GM19193 (cell line): ENCODE measurements around the gene HOXD9.

Source experiments
- POLR2A ChIP-seq: IDR thresholded peaks from 4 replicates; pipeline ENCODE4 v1.6.1; 2011; ENCODE audit not compliant: insufficient read depth, insufficient read length; ENCODE audit errors: extremely low read depth

HOXD9 gene

DNA sequence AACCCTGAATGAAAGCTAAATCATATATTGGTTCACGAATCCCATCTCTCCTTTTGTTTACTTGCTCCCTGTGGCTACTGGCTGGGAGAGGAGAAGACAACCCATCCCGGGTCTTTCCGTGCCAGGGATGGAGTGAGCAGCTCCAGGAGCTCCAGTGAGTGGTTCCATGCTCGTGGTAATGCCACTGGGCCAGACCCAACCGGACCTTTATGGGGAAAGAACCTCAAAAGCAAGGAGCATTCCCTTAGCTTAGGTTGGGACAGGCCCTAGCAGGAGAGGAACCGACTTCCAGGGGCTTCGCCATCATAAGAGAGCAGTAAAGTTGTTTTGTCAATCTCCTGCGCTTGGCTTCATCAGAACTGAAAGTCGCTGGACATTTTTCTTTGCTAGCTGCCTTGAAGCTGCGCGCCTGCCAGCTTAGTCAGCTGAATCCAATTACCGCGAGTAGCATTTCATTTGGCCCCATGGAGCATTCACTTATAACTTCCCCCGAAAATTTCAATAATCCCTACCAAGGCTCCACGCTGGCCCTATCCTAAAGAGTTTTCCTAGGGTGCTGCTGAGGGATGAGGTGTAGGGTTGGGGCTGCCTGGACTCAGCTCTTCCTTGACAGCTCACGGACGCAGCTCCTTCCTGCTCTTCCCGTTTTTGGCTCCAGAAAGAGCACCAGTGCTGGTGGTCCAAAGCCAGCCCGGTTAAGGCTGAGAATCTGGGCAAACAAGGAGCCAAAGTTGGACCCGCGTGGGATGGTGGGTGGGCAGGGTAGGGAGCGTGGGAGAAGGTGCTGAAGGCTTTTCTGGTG is 39.5 kb downstream of the HOXD9 start:
- no peak for TF ChIP-seq POLR2A

GRCh38 chr2:176162911-176163671 is 40.6 kb downstream of the HOXD9 start:
- no peak for TF ChIP-seq POLR2A

DNA sequence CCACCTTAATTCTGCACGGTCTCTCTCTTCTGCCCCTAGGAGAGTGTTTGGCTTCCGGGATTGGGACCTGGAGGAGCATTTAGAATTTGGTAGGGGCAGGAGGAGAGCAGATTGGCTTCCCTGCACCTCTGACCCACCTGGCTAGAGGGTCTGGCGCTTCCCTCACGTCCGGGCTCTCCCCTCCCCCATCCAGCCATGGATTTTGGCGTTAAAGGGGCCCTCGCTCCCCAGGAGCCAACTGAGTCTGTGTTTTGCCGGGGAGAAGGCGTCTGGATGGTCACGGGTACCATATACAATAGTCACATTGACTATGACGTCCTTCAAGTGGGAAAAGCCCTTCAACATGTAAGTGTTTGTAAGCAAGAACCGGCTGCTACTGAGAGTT is 41.1 kb downstream of the HOXD9 start:
- no peak for TF ChIP-seq POLR2A

GRCh38 chr2:176164201-176164600 is 41.7 kb downstream of the HOXD9 start:
- TF ChIP-seq POLR2A = no peak

- TF ChIP-seq POLR2A = no peak
Observed at GRCh38 chr2:176164611-176165369, 42.3 kb downstream of the HOXD9 start.

- no peak for TF ChIP-seq POLR2A
Observed at GRCh38 chr2:176165370-176166050, 43.0 kb downstream of the HOXD9 start.

DNA sequence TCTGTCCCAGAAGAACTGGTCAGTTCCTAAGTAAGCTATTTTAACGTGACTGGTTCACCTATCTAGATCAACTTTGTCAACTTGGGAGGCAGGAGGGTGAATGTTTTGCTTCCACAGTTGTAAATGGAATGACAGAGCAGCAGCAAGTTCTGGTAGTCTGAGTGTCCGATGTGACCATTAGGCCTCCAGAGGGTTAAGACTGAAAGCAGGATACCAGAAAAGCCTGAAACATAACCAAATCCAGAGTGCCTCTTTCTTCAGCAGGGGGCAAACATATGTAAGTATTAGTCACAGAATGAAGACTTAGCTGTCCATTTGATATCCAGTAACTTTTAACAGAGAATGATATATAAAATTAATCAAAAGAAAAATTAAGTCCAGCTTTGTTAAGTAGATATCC is 43.8 kb downstream of the HOXD9 start:
- no peak for TF ChIP-seq POLR2A

DNA sequence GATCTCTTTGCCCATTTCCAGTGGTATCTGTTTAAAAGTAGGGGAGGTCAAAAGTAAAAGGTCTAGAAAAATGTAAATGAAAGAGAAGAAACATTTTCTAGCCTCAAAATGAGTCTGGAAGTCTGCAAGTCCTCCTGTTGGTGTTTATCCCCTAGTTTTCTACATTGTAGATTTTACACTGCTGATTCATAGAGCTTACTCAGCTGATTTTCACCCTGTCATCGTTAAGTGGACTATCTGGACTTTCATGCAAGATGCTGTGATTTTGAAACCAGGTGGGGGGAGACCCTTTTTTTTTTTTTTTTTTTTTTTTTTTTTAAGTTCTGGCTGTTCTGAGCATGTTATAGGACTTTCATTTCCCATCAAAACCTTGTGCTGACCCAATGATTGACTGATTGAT is 44.9 kb downstream of the HOXD9 start:
- TF ChIP-seq POLR2A = no peak

- no peak for TF ChIP-seq POLR2A
Observed at GRCh38 chr2:176169181-176169580, 46.7 kb downstream of the HOXD9 start.

- TF ChIP-seq POLR2A = no peak
Observed at GRCh38 chr2:176169711-176170110, 47.2 kb downstream of the HOXD9 start.

DNA sequence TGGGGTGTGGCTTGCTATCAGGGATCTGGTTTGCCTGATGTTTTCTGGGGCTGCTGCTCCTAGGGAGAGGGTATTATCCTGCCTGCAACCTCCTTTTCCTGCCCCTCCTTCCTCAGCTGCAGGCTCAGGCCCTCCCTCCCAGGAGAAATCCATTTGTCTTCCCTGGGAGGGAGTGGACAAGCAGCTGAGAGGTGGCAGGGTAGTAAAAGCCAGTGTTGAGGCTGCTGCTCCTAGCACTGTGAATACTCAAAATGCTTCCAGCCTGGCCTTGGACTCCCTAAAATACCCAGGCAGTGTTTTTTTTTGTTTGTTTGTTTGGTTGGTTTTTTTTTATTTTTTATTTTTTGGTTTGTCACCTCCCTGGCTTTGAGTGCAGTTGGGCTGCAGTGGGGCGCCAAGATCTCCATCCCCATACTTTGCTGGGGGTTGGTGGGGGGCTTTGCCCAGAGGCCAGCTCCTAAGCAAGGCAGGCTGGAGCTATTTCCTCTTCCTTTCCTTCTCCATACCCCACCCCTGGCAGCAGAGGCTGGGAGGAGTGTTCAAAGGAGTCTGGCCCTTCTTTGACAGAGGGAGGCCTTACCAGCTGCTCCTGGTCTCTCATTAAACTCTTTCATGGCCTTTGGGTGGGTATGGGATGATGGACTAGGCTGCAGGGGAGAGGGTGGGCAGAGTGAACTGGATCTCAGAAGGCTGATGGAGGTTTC is 48.2 kb downstream of the HOXD9 start:
- no peak for TF ChIP-seq POLR2A

- TF ChIP-seq POLR2A = no peak
Observed at GRCh38 chr2:176171351-176172006, 49.0 kb downstream of the HOXD9 start.

DNA sequence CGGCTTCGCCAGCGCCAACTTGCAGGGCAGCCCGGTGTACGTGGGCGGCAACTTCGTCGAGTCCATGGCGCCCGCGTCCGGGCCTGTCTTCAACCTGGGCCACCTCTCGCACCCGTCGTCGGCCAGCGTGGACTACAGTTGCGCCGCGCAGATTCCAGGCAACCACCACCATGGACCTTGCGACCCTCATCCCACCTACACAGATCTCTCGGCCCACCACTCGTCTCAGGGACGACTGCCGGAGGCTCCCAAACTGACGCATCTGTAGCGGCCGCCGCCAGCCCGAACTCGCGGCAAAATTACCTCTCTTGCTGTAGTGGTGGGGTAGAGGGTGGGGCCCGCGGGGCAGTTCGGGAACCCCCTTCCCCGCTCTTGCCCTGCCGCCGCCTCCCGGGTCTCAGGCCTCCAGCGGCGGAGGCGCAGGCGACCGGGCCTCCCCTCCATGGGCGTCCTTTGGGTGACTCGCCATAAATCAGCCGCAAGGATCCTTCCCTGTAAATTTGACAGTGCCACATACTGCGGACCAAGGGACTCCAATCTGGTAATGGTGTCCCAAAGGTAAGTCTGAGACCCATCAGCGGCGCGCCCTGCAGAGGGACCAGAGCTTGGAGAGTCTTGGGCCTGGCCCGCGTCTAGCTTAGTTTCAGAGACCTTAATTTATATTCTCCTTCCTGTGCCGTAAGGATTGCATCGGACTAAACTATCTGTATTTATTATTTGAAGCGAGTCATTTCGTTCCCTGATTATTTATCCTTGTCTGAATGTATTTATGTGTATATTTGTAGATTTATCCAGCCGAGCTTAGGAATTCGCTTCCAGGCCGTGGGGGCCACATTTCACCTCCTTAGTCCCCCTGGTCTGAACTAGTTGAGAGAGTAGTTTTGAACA is 49.7 kb downstream of the HOXD9 start:
- TF ChIP-seq POLR2A = no peak
